Mesenteric fat pad (tissue), 1 donor: ENCODE results near the gene PCLO. TPM values are rescaled to one million over a fixed set of nuclear protein-coding genes. Genes with fewer than 3 reads are reported as not detected.
"Not testable (repeated sequence)": the region's sequence is repeated elsewhere in the genome, so short reads cannot be mapped to it uniquely, and the experiment has no call there.

Experiments
- DNase-seq: peaks from one replicate; pipeline ENCODE4 v3.0.0-alpha.2; 2020; ENCODE audit warnings: low spot score
- total RNA-seq: library from RNA; stranded (reverse); fragmentation: NEBNext Ultra II Directional; extraction: Animal tissue kit (Norgen Biotek cat#: 25700); gene quantifications from one replicate; pipeline ENCODE4 v1.2.1, GENCODE V29; 2021
- donor health status: DM: yes; HTN: yes; CAD: no.

Gene PCLO
- total RNA-seq, 1 donor from 2014 or later = 2.2 TPM

GRCh38 chr7:82965088-82966036, 197.3 kb downstream of the PCLO start:
- no peak for DNase-seq

- DNase-seq = no peak
Measured at GRCh38 chr7:82964150-82964882, 198.4 kb downstream of the PCLO start.

DNA sequence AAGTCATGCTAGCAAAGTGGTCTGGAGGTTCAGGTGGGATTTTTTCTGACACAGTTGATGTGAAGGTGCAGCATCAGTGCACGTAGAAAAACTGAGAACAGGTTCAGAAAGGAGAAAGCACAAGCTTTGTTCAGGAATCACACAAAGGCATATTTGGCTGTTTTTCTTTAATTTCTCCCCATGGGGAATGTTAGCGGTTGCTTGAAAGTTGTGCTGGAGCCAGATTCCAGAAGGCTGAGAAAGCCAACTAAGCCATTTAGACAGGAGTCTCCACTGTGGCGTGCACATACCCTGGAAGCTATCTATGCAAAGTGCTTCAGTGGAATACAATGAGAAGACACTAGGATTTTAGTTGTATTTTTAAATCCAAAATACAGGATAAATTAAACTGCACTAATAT, 201.4 kb downstream of the PCLO start:
- DNase-seq = no peak

DNA sequence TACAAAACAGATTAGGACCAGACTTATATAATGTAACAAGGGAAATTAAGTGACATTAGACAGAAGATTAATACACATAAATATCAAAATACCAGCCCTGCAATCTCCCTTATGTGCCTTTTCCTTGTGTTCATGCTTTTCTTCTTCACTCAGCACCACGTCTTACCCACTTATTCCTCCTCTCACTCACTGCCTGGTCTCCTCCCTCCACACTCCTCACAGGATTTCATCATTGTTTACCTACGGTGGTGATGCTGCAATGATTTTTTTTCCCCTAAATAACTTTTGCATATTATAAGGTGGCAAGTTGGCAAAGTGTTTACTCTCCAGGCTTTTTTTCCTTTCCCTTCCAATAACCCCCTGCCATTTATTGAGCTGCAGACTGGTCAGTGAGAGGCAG, 203.2 kb downstream of the PCLO start:
- DNase-seq = no peak

GRCh38 chr7:82957521-82957920, 205.2 kb downstream of the PCLO start:
- no peak for DNase-seq

- DNase-seq = no peak
Measured at GRCh38 chr7:82953324-82954027, 209.2 kb downstream of the PCLO start.

DNA sequence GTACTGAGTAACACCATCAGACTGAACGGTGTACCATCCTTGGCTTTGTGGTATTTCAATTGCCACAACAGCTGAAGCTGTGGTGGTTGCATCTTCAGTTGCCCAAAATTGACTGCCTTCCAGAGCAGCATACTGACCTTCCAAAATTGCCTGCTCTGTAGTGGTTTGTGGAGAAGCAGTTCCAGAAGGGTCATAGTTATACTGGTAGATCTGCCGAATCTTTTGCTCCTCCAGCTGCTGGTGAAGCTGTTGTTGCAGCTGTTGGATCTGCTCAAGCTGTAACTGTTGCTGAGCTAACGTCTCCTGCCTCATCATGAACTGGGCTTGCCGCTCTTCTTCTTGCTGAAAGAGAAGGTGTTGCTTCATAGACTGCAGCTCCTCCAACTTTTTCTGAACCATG, 212.2 kb downstream of the PCLO start:
- no peak for DNase-seq

GRCh38 chr7:82945480-82945879, 217.2 kb downstream of the PCLO start:
- no peak for DNase-seq

GRCh38 chr7:82945056-82945455, 217.6 kb downstream of the PCLO start:
- no peak for DNase-seq

GRCh38 chr7:82932516-82932915, 230.2 kb downstream of the PCLO start:
- DNase-seq = no peak

- DNase-seq = no peak
Measured at GRCh38 chr7:82926477-82926876, 236.2 kb downstream of the PCLO start.

- DNase-seq = no peak
Measured at GRCh38 chr7:82925331-82925730, 237.4 kb downstream of the PCLO start.

- no peak for DNase-seq
Measured at GRCh38 chr7:82906502-82906901, 256.2 kb downstream of the PCLO start.

DNA sequence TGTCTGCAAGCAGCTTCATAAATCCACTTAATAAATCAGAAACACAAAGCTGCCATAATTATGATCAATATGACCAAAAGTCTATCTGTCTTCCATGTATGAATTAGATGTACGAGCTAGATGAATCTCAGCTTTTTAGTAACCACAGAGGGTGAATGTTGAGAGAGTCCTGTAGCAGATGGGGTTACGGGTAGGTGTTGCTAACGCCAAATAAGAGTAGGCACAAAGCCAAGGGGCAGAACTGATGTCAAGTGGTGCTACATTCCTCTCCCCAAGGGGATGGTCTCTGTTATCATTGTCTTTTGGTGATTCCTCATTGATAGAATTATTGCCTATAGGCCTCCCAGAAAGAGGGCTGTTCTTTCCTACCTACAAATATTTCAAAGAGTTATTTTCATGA, 257.8 kb downstream of the PCLO start:
- DNase-seq = no peak

GRCh38 chr7:82901098-82901497, 261.6 kb downstream of the PCLO start:
- DNase-seq = not testable (repeated sequence)

DNA sequence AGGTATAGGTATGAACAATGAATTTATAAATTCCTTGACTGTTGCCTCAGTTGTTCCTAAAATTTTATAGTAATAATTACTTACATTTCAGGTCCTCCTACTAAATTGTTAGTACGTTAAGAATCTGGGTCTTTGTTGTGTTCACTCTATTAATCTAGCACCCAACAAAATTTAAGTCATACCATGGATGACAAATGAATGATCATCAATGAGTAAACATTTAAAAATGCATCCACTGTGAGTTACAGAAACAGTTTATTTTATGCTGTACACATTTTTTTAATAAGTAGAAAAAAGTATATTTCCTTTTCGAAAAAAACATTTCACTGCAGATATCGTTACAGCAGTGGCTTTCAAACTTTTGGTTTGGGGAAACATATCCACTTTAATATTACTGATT, 265.2 kb downstream of the PCLO start:
- no peak for DNase-seq

DNA sequence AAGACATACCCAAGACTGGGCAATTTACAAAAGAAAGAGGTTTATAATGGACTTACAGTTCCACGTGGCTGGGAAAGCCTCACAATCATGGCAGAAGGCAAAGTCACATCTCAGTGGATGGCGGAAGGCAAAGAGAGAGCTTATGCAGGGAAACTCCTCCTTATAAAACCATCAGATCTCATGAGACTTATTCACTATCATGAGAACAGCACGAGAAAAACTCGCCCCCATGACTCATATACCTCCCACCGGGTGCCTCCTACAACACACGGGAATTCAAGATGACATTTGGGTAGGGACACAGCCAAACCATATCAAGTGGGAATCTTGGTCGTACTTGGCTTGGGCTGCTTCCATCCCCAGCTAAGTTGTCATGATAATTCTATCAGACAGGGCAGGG, 268.3 kb downstream of the PCLO start:
- not testable (repeated sequence) for DNase-seq

- DNase-seq = no peak
Measured at GRCh38 chr7:82886324-82886723, 276.4 kb downstream of the PCLO start.

- DNase-seq = no peak
Measured at GRCh38 chr7:82865856-82866255, 296.8 kb downstream of the PCLO start.

- no peak for DNase-seq
Measured at GRCh38 chr7:82859106-82859850, 303.4 kb downstream of the PCLO start.

DNA sequence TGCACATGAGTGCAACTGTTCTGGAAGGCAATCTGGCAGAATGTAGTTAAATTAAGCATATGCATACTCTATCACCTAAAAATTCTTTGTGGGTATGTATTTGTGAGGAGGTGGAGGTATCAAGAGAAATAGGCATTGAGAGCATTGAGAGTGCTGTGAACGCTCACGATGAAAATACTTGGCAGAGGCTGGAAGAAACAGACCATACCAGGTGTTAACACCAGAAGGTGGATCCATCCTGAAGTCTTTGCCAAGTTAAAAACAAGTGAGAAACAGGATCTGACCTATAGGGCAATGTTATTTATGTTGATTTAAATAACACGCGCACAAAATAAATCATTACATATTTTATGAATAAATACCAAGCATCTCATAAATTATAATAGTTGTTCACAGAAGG, 311.6 kb downstream of the PCLO start:
- no peak for DNase-seq
